HG02763 (cell line): ENCODE results near the gene PDE8A.
"Not testable (repeated sequence)": the region's sequence is repeated elsewhere in the genome, so short reads cannot be mapped to it uniquely, and the experiment has no call there.

Experiments
- ATAC-seq: cut with Tn5 transposase; IDR thresholded peaks from one replicate; pipeline ENCODE4 v1.9.1; 2021; ENCODE audit warnings: mild to moderate bottlenecking, moderate library complexity; ENCODE audit not compliant: unreplicated experiment

The PDE8A gene

DNA sequence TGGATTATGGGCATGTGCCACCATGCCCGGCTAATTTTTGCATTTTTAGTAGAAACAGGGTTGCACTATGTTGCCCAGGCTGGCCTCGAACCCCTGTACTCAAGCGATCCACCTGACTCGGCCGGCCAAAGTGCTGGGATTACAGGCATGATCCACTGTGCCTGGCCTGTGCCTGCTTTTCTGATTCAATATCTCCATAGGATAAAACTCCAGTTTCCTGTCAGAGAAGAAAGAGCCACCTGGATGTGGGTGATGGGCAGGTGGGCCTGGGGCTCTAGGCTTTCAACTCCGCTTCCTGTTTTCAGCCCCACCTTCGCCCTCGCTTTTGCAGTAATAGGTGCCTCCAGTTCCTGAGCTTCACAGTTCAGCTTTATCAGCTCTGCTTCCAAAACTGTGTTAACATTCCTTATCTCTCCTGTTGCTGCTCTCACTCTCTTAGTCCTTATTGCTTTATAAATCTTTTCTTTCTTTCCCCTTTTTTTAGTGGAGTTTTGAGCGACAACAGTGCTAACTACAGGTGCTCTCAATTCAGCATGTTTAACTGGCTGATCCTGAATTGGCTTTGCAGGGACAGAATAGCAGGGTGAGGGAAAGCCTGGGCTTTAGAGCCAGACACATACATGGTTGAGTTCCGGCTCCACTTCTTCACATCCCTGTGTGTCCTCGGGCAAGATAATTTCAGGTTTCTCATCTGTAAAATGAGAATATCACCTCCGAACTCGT, 21.1 kb upstream of the PDE8A start:
- ATAC-seq: no peak

DNA sequence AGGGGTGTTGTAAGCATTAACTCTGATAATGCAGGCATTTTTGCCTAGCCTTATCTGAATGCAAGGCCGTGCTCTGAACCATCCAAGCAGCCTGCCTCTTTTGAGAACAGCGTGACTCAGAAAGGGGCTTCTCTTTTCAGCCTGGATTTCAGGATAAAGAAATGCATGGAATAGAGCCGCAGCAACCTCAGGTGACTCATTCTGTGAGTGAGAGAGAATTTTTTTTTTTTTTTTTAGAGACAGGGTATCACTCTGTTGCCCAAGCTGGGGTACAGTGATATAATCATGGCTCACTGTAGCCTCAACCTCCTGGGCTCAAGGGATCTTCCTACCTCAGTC, 20.6 kb upstream of the PDE8A start:
- no peak for ATAC-seq

GRCh38 chr15:84961707-84962106, 19.9 kb upstream of the PDE8A start:
- no peak for ATAC-seq

DNA sequence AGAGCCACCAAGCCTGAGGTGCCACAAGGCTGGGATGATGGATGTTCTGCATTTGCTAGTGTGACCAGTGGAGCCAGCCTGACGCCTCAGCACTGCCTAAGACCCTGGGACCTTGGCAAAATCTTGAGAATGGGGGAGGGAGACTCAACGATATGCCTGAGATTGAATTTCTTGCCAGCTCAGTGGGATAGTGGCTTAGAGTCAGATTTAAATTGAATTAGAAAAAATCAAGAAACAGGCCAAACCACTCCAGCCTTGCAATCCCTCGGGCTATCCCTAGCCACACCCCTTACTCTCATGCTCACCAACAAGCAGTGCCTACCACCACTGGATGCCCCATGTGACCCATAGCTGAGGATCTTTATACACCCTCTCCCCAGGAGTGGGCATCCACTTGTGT, 18.7 kb upstream of the PDE8A start:
- no peak for ATAC-seq

DNA sequence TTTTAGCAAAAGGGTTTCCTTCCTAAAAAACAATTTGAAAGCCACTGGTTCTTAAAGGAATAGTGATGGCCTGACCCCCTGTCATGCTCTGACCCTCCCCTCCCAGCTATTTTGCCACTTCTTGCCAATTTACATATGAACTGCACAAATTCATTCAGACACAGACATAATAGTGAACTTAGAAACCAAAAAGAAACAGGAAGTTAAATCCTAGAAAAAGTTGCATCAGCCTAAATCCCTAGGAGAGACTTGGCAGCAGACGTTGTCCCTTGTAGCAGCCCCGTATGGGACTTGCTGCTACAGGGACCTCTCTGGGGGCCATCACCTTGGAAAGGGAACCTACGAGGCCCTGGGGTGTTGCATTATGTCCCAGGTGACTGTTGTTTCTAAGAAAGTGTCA, 14.3 kb upstream of the PDE8A start:
- no peak for ATAC-seq

DNA sequence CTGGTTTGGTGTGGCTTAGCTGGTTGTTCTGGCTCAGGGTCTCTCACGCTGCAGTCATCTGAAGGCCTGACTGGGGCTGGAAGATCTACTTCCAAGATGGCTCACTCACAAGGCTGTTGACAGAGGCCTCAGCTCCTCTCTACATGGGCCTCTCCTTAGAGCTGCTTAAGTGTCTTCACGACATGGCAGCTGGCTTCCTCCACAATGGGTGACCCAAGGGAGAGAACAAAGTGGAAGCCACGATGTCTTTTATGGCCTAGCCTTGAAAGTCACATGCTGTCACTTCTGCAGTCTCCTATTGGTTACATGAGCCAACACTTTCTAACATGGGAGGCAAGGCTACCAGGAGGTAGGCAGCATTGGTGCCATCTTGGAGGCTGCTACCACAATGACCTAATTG, 13.4 kb upstream of the PDE8A start:
- ATAC-seq: no peak

DNA sequence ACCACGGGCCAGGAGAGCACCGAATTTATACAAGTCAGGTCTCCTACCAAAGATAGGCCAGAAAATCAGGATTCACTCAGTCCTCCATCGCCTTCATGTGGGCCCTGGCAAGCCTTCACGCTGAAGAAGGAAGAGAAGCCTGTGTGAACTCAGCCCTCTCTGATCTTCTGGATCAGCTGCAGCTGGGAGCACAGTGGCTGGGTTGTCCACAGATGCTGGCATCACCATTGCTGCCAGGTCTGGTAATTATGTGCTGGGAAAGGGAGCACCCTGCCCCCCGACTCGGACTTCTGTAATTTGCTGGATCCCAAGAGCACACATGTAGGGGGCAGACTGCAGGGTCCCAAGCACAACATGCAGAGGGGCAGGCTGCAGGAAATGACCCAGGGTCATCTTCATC, 12.4 kb upstream of the PDE8A start:
- ATAC-seq: no peak

DNA sequence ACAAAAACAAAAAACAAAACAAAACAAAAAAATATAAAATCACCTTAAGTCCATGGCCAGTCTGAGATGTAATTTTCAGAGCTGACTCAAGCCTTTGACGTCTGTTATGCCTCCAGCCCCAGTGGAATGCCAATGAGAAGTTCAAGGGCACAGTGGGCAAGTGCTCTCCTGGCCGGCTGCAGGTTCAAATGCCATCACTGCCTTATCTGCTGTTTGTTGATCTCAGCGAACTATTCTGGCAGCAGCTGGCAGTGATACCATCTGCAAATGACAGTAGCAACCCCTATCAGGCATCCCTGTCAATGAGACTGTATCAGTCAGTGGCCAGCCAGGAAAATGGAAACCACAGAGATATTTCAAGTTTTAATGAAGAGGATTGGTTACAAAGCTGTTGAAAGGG, 10.8 kb upstream of the PDE8A start:
- ATAC-seq: no peak

- no peak for ATAC-seq
Observed at GRCh38 chr15:84973492-84974460, 7.9 kb upstream of the PDE8A start.

DNA sequence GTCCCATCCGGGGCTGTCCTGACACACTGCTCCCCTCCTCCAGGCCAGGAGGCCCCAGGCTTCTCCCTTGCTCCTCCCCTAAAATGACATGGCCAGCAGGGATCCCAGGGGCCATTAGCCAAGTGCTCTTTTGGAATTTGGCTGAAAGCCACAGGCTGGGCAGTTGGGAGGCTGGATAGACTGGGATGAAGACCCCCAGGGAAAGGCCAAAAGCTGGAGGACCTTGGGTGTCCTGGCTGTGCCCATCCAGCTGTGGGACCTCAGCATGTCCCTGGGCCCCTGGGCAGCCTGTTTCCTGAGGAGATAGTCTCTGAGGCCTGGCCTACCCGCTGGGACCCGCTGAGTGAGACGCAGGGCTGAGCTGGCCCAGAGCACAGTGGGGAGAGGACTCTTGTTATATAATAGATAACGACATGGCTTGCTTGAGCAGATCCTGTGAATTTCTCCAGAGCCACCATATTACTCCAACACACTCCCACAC, 5.7 kb upstream of the PDE8A start:
- no peak for ATAC-seq

GRCh38 chr15:84976746-84977345, 4.8 kb upstream of the PDE8A start:
- no peak for ATAC-seq

DNA sequence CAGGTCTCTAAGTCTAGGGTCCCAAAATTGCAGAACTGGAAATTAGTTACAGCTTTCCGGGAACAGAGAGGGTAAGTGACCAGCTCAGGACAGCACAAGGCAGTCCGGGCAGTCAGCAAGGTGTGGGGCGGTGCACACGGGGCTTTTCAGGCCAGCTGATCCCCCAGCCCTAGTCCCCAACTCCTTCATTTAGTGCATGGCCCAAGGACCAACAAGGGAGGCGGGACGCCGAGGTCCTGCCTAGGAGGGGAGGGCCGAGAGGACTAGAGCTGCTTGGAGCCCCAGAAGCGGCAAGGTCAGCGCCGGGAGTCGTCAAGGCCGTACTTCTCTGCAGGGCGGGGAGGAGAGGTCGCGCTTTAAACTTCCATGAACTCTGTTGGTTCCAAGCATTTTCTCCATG, 2.0 kb upstream of the PDE8A start:
- ATAC-seq: no peak

- ATAC-seq: peak; percentile 42
Observed at GRCh38 chr15:84980196-84981053, 1.2 kb upstream of the PDE8A start.

DNA sequence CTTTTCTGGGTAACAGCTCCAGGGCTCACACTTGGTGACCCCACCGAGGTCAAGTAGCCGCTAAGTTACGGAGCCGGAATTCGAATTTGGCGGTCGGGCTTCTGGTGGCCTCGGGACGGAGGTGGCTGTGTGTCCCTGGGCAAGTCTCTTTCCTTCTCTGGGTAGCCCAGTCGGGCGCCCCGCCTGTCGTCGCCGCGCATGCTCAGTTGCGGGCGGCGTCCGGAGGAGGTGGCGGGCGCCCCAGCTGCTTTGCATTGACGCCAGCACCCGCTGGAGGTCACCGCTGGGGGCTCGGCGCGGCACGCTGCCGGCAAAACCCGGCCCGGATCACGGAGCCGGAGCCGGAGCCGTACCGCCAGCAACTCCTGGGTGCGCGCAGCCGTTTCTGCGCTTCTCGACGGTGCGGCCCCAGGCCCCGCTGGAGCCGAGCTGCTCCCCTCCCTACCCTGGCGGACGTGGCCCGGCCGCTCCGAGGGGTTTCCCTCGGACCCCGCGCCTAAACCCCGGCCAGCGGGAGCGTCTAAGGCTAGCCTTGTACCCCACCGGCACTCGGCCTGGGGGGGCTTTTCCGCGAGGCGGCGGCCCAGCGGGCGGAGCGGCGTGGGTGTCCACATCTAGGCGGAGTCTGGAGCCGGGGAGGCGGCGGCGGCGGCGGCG, 474 bp upstream of the PDE8A start:
- peak; percentile 70 for ATAC-seq

- no peak for ATAC-seq
Observed at GRCh38 chr15:84982301-84982920, 755 bp downstream of the PDE8A start.

DNA sequence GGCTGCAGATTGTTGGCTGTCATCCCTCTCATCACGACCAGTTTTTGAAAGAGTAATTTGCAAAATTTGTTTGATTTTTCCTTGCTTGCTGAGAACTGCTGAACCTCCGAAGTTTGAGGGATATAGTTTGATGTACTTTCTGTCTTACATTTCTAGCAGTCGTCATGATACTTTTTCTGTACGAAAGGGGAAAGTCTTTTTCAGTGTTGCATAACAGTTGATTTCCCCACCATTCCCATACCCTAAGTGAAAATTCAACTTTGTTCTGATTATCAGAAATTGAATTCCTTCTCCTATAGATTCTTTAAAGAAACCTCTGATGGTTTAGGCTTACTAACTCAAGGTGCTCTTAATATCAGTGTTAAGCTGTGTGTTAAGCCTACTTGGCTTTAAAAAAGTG, 1.6 kb downstream of the PDE8A start:
- ATAC-seq: no peak

GRCh38 chr15:84983711-84984110, 2.1 kb downstream of the PDE8A start:
- ATAC-seq: no peak

GRCh38 chr15:84985158-84985557, 3.5 kb downstream of the PDE8A start:
- ATAC-seq: no peak

DNA sequence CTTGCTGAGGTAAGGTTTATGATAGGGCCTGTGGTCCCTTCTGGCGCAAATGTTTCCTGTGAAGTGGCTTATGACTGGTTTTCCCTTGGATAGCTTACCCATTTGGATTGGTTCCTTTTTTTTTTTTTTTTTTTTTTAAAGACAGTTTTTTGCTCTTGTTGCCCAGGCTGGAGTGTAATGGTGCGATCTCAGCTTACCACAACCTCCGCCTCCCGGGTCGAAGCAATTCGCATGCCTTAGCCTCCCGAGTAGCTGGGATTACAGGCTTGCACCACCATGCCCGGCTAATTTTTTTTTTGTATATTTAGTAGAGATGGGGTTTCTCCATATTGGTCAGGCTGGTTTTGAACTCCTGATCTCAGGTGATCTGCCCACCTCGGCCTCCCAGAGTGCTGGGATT, 5.7 kb downstream of the PDE8A start:
- not testable (repeated sequence) for ATAC-seq
